Common myeloid progenitor, CD34-positive (primary cell): Measurements from ENCODE around the gene ENDOU.
A peak's percentile ranks its signal among the peaks of the same experiment; 100 is the strongest.

Source experiments
- CTCF ChIA-PET: fragments of 350-600 bp; sonication (Branson Sonifier 250); formaldehyde crosslinking; loops from one replicate; lab custom pipeline; 2021; ENCODE audit warnings: antibody characterized with exemption; lab: Charles Lee
- POLR2A ChIA-PET: fragments of 350-600 bp; sonication (Branson Sonifier 250); formaldehyde crosslinking; loops from one replicate; lab custom pipeline; 2021; ENCODE audit warnings: antibody characterized with exemption; lab: Charles Lee
- DNase-seq, 3 donors: peaks; one replicate each; pipeline versions ENCODE4 v3.0.0 to v3.0.0-alpha.2; 2013
- H3K27ac ChIP-seq, 2 experiments: 1 replicate in 1 of 2; 2 replicates in 1 of 2; pipeline ENCODE4 v1.7.0; 2013; ENCODE audit warnings: inconsistent platforms in 2 of 2, low read length in 2 of 2, mild to moderate bottlenecking in 2 of 2, low read depth in 1 of 2, moderate library complexity in 1 of 2; ENCODE audit not compliant: severe bottlenecking in 2 of 2, insufficient read depth in 1 of 2, poor library complexity in 1 of 2
- H3K27me3 ChIP-seq, 5 experiments: replicated peaks in 2 of 5; 1 replicate in 3 of 5; 2 replicates in 2 of 5; pipeline versions ENCODE4 v1.6.1 to v1.7.0; 2013; ENCODE audit warnings: low read length in 4 of 5, mild to moderate bottlenecking in 2 of 5, moderate library complexity in 2 of 5, inconsistent platforms in 1 of 5; ENCODE audit not compliant: insufficient read depth in 5 of 5, control insufficient read depth in 4 of 5
- H3K36me3 ChIP-seq, 4 experiments: 1 replicate in 2 of 4; 2 replicates in 2 of 4; pipeline versions ENCODE4 v1.6.1 to v1.7.0; 2013; ENCODE audit warnings: low read length in 3 of 4, control low read depth in 1 of 4, mild to moderate bottlenecking in 1 of 4; ENCODE audit not compliant: control insufficient read depth in 4 of 4, insufficient read depth in 4 of 4
- H3K4me1 ChIP-seq, 4 experiments: 1 replicate in 3 of 4; 2 replicates in 1 of 4; pipeline versions ENCODE4 v1.6.1 to v1.7.1; 2013; ENCODE audit warnings: low read length in 3 of 4, mild to moderate bottlenecking in 3 of 4, control low read depth in 1 of 4, inconsistent platforms in 1 of 4, moderate library complexity in 1 of 4; ENCODE audit not compliant: control insufficient read depth in 4 of 4, insufficient read depth in 4 of 4; ENCODE audit errors: control extremely low read depth in 1 of 4
- H3K4me3 ChIP-seq, 7 experiments: 1 replicate in 4 of 7; 2 replicates in 3 of 7; pipeline versions ENCODE4 v1.5.1 to v1.7.0; 2013; ENCODE audit warnings: mild to moderate bottlenecking in 7 of 7, low read length in 6 of 7, moderate library complexity in 6 of 7, inconsistent platforms in 2 of 7, low read depth in 2 of 7, control low read depth in 1 of 7; ENCODE audit not compliant: insufficient read depth in 4 of 7, control insufficient read depth in 1 of 7; ENCODE audit errors: extremely low read depth in 1 of 7
- H3K9me3 ChIP-seq, 5 experiments: 1 replicate in 4 of 5; 2 replicates in 1 of 5; pipeline versions ENCODE4 v1.6.1 to v1.7.1; 2013; ENCODE audit warnings: low read length in 4 of 5, mild to moderate bottlenecking in 2 of 5, inconsistent platforms in 1 of 5, low read depth in 1 of 5, moderate library complexity in 1 of 5; ENCODE audit not compliant: control insufficient read depth in 4 of 5, insufficient read depth in 2 of 5; ENCODE audit errors: control extremely low read depth in 1 of 5
- WGBS: methylation state at CpG from one replicate; pipeline ENCODE4 v1.1.5; 2013; ENCODE audit not compliant: insufficient coverage; 5-methylcytosine and 5-hydroxymethylcytosine counted together

ENDOU gene

DNA sequence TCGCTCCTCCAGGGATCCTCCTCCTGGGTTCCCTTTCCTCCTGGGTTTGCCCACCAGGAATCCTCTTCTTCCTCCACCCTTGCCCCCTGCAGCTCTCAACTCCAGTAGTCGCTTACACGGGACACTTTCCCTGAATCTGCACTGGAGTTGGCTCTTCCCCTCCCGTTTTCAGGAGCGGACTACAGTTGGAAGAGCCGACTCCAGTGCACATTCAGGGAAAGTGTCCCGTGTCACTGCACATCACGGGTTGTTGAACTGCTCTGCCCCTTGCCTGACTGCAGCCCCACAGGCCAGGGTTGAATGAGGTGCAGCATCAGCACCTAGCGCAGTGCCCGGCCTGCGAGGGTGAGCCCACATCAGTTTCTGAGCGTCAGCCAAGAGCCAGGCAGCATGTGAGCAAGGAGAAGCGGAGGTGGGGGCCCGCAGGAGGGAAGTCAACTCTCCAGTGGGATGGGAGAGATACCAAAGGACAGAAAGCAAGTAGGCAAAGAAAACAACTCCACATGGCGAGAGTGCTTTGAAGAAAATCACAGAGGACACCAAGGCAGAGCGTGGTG lies 20.3 kb upstream of the ENDOU start:
- H3K4me3 ChIP-seq, result no peak overlapping the region
- ChIA-PET CTCF (interaction anchor here (1.0 to 35.4 kb wide), 8 partner anchors 11 to 90 kb away, joined by 3 to 1109 read pairs (median 114); partner anchors contain the start of genes ENDOU, RAPGEF3 and SLC48A1), POLR2A (no interaction called here)
- no peaks in the 10 kb centered on the region for H3K27me3 ChIP-seq
- 90% methylated on average over 15 of the region's 16 CpGs for WGBS
- H3K36me3 ChIP-seq, result peaks cover 0 to 42% (median 2%) of the 10 kb centered on the region in 4 experiments
- no peak for DNase-seq
- H3K27ac ChIP-seq, result no peak overlapping the region
- H3K4me1 ChIP-seq, result peaks cover 4 to 23% (median 13%) of the 10 kb centered on the region in 4 experiments
- H3K9me3 ChIP-seq, result no peaks in the 10 kb centered on the region

DNA sequence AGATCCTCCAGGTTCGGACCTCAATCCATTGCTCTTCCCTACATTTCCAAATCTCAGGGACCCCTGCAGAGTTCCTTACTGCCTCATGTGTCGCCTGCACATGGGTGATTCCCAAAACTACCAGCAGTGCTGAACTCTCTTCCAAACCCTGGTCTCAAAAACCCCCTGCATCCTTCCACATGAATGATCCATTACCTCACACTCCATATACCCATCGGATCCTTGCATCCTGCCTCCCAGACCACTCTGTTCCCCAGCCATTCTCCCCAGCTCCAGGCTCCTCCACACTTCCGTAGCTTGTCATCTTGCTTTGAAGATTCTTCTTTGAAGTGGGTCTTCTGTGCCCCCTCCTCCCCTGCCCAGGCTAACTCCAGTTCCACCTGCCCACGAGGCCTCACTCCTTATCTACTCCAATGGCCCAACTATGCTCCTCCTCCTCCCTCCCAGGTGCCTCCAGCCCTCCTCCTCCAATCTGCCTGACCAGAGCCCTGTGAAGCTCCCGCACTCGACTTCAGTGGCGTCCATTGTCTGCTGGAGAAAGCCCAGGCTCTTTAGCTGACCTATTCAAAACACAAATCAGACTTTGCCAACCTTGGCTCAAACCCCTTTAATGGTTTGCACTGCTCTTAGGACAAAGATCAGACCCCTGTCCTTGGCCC lies 19.6 kb upstream of the ENDOU start:
- CTCF ChIA-PET, result interaction anchor here (1.4 to 35.4 kb wide), 8 partner anchors 12 to 90 kb away, joined by 6 to 1109 read pairs (median 114); partner anchors contain the start of genes ENDOU, RAPGEF3 and SLC48A1
- DNase-seq, result no peak
- Histone ChIP-seq H3K27ac (no peak overlapping the region), H3K36me3 (peaks cover 0 to 35% (median 2%) of the 10 kb centered on the region in 4 experiments), H3K27me3 (no peaks in the 10 kb centered on the region), H3K9me3 (no peaks in the 10 kb centered on the region), H3K4me3 (no peak overlapping the region), H3K4me1 (peaks cover 4 to 29% (median 19%) of the 10 kb centered on the region in 4 experiments)
- POLR2A ChIA-PET, result interaction anchor here (0.6 kb wide), 1 partner anchor 13 kb away, joined by 4 read pairs; no protein-coding TSS in a partner anchor
- 95% methylated on average over 7 of the region's 8 CpGs for WGBS

DNA sequence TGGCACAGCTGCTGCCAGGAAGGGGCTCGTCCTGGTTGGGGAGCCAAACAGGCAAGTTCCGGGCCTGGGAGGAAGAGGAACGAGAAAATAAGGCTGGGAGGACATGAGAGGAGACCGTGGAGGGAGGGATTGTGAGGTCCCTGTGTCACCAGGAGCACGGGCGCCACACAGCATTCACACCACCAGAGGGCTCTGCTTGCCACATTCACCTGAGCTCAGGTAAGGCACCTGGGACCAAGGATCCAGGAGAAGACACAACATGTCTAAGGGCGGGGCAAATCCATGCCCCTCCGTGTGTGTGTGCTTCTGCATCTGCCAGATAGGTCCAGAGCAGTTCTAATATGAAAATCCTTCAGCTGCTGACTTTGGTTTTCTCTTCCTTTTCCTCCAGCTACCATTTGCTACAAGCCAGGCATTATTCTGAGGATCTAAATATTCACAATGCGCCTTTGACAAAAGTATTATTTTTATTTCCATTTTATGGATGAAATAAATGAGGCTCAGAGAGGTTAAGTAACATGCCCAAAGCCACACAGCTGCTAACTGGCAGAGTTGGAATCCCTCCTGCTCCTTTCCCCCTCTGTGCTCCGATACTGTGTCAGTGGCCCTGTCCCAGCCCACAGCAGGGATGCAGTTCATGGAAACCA lies 18.8 kb upstream of the ENDOU start:
- H3K4me1 ChIP-seq, result peaks cover 4 to 32% (median 21%) of the 10 kb centered on the region in 4 experiments
- 53% methylated on average over 6 of the region's 10 CpGs for WGBS
- H3K4me3 ChIP-seq, result no peak overlapping the region
- ChIA-PET POLR2A (interaction anchor here (0.6 kb wide), 1 partner anchor 12 kb away, joined by 4 read pairs; no protein-coding TSS in a partner anchor), CTCF (interaction anchor here (1.3 to 35.4 kb wide), 11 partner anchors 12 to 126 kb away, joined by 3 to 1109 read pairs (median 73); partner anchors contain the start of genes ENDOU, RAPGEF3 and SLC48A1)
- H3K9me3 ChIP-seq, result no peaks in the 10 kb centered on the region
- no peaks in the 10 kb centered on the region for H3K27me3 ChIP-seq
- no peak overlapping the region for H3K27ac ChIP-seq
- H3K36me3 ChIP-seq, result peaks cover 0 to 28% (median 0%) of the 10 kb centered on the region in 4 experiments
- DNase-seq, result peak in 2 of 3 donors; percentile 33 to 36

- no peaks in the 10 kb centered on the region for H3K27me3 ChIP-seq
- no peak overlapping the region for H3K27ac ChIP-seq
- H3K4me1 ChIP-seq, result peaks cover 4 to 32% (median 21%) of the 10 kb centered on the region in 4 experiments
- H3K36me3 ChIP-seq, result peaks cover 0 to 21% (median 0%) of the 10 kb centered on the region in 4 experiments
- DNase-seq, result no peak
- ChIA-PET CTCF (interaction anchor here (1.0 to 35.4 kb wide), 13 partner anchors 11 to 154 kb away, joined by 3 to 1109 read pairs (median 27); partner anchors contain the start of genes ENDOU, HDAC7, RAPGEF3 and RPAP3), POLR2A (interaction anchor here (0.8 kb wide), 1 partner anchor 15 kb away, joined by 3 read pairs; the partner anchor contains the start of gene RAPGEF3)
- 99% methylated on average over 8 of the region's 9 CpGs for WGBS
- no peak overlapping the region for H3K4me3 ChIP-seq
- H3K9me3 ChIP-seq, result no peaks in the 10 kb centered on the region
These were observed 18.1 kb upstream of the ENDOU start for GRCh38 chr12:47743311-47743860.

DNA sequence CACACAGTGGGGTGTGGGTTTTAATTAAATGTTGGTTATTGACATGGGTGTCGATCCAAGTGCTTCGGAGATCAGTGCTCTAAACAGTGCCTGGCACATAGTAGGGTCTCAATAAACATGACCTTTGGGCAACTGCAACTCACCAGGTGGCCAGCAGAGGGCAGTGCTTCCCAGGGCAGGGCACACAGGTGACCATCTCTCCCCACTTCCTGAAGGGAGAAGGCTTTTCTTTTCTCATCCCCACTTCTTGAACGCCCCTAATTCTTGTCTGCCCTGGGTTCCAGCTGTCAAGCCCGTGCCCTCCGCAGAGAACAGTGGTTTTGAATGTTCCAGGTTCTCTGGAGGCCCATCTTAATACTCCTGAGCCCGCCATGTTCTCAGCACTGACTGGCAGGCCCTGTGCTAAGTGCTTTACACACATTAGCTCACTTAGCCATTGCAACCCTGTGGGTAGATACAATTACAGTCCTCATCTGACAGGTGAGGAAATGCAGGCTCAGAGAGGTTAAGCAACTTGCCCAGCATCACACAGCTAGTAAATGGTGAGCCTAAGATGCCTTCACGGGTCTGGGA lies 17.0 kb upstream of the ENDOU start:
- Histone ChIP-seq H3K27ac (no peak overlapping the region), H3K36me3 (peaks cover 0 to 16% (median under 1%) of the 10 kb centered on the region in 4 experiments), H3K4me1 (peaks cover 4 to 32% (median 21%) of the 10 kb centered on the region in 4 experiments), H3K4me3 (no peak overlapping the region), H3K9me3 (no peaks in the 10 kb centered on the region), H3K27me3 (no peaks in the 10 kb centered on the region)
- CTCF ChIA-PET, result interaction anchor here (0.7 to 35.4 kb wide), 20 partner anchors 10 to 710 kb away, joined by 3 to 1109 read pairs (median 8); partner anchors contain the start of genes ENDOU, HDAC7, RAPGEF3 and RPAP3
- POLR2A ChIA-PET, result interaction anchor here (0.6 to 1.3 kb wide), 4 partner anchors 16 to 55 kb away, joined by 3 to 4 read pairs (median 3); partner anchors contain the start of gene RAPGEF3
- WGBS, result 77% methylated on average over 7 of the region's 7 CpGs
- peak; percentile 41 to 47 (median 42) for DNase-seq

DNA sequence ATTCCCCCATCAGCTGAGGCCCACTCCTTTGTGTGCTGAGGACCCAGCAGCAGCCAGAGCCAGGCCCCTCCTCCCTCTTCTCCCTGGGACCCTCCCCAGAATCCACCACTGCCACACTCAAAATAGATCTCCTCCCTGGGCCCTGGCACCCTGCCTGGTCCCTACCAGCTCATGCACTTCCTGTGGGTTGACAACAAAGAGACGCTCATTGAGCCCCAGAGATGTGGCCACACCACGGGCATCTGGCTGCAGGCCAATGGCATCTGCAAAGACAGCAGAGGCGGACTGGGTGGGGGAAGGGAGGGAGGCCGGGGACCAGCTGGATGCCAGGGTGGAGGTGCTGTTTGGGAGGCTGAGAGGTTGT lies 16.0 kb upstream of the ENDOU start:
- ChIA-PET POLR2A (interaction anchor here (0.6 to 1.3 kb wide), 7 partner anchors 15 to 976 kb away, joined by 3 to 4 read pairs (median 3); partner anchors contain the start of gene SLC48A1), CTCF (interaction anchor here (0.7 to 35.4 kb wide), 18 partner anchors 9 to 395 kb away, joined by 3 to 1109 read pairs (median 14); partner anchors contain the start of genes ENDOU, HDAC7, RAPGEF3 and RPAP3)
- DNase-seq, result peak; percentile 86 to 96 (median 95)
- H3K27ac ChIP-seq, result no peak overlapping the region
- peaks cover 4 to 32% (median 21%) of the 10 kb centered on the region in 4 experiments for H3K4me1 ChIP-seq
- no peaks in the 10 kb centered on the region for H3K9me3 ChIP-seq
- no peaks in the 10 kb centered on the region for H3K27me3 ChIP-seq
- 0% methylated on average over 4 of the region's 4 CpGs for WGBS
- H3K36me3 ChIP-seq, result peaks cover 0 to 13% (median 1%) of the 10 kb centered on the region in 4 experiments
- peak overlapping the region in 1 of 7 experiments; percentile 4 for H3K4me3 ChIP-seq
